ENCODE results near the gene LCE1B. TPM values are rescaled to one million over a fixed set of nuclear protein-coding genes. Genes with fewer than 3 reads are reported as not detected.

The LCE1B gene, protein sequence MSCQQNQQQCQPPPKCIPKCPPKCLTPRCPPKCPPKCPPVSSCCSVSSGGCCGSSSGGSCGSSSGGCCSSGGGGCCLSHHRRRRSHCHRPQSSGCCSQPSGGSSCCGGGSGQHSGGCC
- not detected for total RNA-seq

DNA sequence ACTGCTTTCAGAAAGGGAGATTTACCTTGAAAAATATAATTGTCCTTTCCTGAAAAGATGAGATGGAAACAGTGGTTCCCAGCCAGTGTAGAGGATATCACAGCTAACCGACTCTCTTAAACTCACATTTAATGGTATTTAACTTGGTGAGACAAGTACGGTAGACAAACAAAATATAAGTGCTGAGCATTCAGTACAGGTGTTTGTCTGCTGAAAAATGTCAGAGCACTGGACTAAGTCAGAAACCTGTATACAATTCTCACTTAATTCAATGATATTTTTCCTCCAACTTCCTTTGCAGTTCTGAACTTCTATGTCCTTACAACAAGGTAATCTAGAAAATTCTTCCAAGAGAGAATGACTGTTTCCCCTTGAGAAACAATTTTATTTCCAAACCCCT is at the start of gene LCE1B:
Gene LCE1B, plus strand, starts transcription at position 301 of the 400 bp plus-strand sequence. CDS start 476 bp downstream, outside the sequence.
- H3K27me3 Mint-ChIP-seq: peaks cover 5 to 29% of the 10 kb centered on the region in 2 donors
- H3K36me3 Mint-ChIP-seq: no peaks in the 10 kb centered on the region
- no peaks in the 10 kb centered on the region for H3K9me3 Mint-ChIP-seq
- no peaks in the 10 kb centered on the region for H3K4me1 Mint-ChIP-seq (ENCODE audit: low read depth in 2 of 2)
- DNase-seq (ENCODE audit: low spot score): no peak
- no peak within 1 kb of the TSS for H3K4me3 Mint-ChIP-seq
- no peak for ATAC-seq
- H3K27ac Mint-ChIP-seq: no peak within 1 kb of the TSS

DNA sequence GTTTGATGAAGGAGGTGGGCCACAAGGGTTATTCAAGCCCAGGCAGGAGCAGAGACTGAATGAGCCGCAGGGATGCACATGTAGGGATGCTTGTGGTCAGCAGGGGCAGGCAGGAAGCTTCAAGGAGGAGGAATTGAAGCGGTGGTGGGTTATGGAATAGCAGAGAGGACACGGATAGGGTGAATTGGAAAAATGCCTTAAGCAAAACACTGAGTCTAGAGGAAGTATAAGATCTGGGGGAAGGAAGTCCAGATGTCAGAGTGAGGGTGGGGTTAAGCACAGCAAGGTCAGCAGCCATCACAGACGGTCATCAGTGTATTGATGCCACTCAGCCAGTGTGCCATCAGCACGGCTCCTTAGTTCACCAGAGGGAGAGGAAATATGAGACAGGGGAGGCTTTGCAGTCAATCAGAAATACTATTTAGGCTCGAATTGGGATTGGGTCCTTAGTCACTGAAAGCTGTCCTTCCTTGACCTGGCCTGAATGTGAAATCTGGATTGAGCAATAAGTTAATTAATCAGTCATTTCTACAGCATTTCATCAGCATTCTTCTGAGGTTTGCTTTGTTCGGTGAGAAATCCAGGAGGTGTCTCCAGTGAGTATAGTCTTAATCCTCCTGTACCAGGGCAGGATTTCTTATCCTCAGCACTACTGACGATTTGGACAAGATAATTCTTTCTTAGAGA is 42.8 kb upstream of the LCE1B start:
- Mint-ChIP-seq H3K4me1 (ENCODE audit: low read depth in 2 of 2) (no peaks in the 10 kb centered on the region), H3K9me3 (no peaks in the 10 kb centered on the region), H3K27ac (no peak overlapping the region), H3K36me3 (no peaks in the 10 kb centered on the region), H3K27me3 (peaks cover 12 to 17% of the 10 kb centered on the region in 2 donors), H3K4me3 (no peak overlapping the region)
- DNase-seq (ENCODE audit: low spot score): no peak
- peak in 1 of 2 donors; percentile 60 for ATAC-seq

DNA sequence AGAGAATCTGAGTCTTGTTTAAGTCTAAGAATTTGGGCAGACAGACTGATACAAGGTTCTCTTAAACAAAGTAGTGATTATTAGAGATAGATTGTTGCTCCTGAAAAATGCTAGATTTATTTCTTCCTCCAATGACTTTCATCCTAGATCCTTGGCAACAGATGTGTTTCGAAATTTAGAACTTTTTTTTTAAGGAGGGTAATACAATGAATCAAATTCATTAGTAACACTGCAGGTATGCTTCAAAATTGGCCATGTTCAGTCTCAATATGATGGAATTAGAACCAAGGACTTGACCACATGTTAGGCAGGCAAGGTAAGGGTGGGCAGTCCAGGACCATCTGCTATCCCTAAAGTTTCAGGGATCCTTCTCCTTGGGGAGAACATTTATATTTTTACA is 41.4 kb upstream of the LCE1B start:
- Mint-ChIP-seq H3K4me1 (ENCODE audit: low read depth in 2 of 2) (no peaks in the 10 kb centered on the region), H3K9me3 (no peaks in the 10 kb centered on the region), H3K27me3 (peaks cover 16 to 31% of the 10 kb centered on the region in 2 donors)

DNA sequence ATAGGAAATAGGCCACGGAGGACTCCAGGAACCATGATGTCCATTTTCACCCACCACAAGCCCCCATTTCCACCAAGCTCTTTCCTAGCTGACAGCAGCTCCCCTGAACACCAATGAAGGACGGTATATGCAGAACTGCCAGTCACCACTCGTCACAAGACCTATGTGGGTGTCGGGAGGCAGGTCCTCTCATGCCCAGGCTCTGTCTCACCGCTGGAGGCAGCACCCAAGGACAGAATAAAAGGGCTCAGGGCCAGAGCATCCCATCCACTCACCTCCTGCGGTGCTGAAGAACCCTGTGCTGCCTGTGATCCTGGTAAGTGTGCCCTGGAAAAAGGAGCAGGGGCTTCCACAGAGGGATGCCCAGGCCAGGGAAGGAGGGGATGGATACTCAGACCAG is 36.9 kb upstream of the LCE1B start, which contains the start of gene LCE1F:
Gene LCE1F, plus strand, starts transcription at position 266 of the 400 bp plus-strand sequence. CDS start 1,232 bp downstream, outside the sequence.
- H3K27me3 Mint-ChIP-seq: peaks cover 20 to 58% of the 10 kb centered on the region in 2 donors
- no peak for ATAC-seq
- no peaks in the 10 kb centered on the region for H3K36me3 Mint-ChIP-seq
- H3K4me3 Mint-ChIP-seq: no peak within 1 kb of the TSS
- no peaks in the 10 kb centered on the region for H3K9me3 Mint-ChIP-seq
- DNase-seq (ENCODE audit: low spot score): no peak
- no peaks in the 10 kb centered on the region for H3K4me1 Mint-ChIP-seq (ENCODE audit: low read depth in 2 of 2)
- no peak within 1 kb of the TSS for H3K27ac Mint-ChIP-seq

More for the DNA sequence above, 41.4 kb upstream of the LCE1B start:
- Mint-ChIP-seq H3K4me3 (no peak overlapping the region), H3K36me3 (no peaks in the 10 kb centered on the region), H3K27ac (no peak overlapping the region)
- ATAC-seq (no peak), DNase-seq (ENCODE audit: low spot score) (no peak)

DNA sequence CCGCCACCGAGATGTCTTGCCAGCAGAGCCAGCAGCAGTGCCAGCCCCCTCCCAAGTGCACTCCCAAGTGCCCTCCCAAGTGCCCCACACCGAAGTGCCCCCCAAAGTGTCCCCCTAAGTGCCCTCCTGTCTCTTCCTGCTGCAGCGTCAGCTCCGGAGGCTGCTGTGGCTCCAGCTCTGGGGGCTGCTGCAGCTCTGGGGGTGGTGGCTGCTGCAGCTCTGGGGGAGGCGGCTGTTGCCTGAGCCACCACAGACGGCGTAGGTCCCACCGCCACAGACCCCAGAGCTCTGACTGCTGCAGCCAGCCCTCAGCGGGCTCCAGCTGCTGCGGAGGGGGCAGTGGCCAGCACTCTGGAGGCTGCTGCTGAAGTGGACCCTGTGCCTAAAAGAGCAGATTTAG is 35.4 kb upstream of the LCE1B start:
- ATAC-seq (no peak), DNase-seq (ENCODE audit: low spot score) (no peak)
- Mint-ChIP-seq H3K36me3 (no peaks in the 10 kb centered on the region), H3K4me3 (no peak overlapping the region), H3K9me3 (no peaks in the 10 kb centered on the region), H3K4me1 (ENCODE audit: low read depth in 2 of 2) (no peaks in the 10 kb centered on the region), H3K27me3 (peaks cover 20 to 56% of the 10 kb centered on the region in 2 donors), H3K27ac (no peak overlapping the region)

DNA sequence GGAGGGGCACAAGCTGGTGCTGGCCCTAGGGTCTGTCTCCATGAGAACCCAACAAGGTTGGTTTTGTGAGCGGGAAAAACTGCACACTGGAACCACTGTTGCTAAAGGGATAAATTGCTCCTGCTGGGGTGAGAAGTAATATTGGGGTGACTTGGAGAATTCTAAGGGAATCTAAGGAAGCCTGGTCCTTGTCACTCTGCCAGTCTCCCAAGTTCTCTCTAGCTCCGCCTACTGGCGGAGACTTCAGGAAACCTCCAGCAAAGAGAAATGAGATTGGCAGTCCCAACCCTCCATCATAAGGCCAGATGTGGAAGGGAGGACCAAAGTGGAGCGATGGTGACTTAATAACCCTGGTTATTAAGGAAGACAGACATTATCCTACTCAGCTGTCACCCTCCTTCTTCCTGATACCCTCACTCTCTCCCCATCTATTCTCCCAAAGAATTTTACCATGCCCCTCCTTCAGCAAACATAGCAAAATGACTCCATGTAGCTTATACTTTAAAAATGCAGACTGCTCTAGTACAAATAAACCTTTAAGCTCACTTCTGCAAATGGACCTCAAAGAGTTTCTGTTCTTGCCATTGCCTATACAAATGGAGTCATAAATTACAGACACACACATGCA is 34.1 kb upstream of the LCE1B start:
- no peaks in the 10 kb centered on the region for H3K9me3 Mint-ChIP-seq
- peaks cover 17 to 49% of the 10 kb centered on the region in 2 donors for H3K27me3 Mint-ChIP-seq
- H3K27ac Mint-ChIP-seq: no peak overlapping the region
- ATAC-seq: no peak
- H3K36me3 Mint-ChIP-seq: no peaks in the 10 kb centered on the region
- no peak overlapping the region for H3K4me3 Mint-ChIP-seq
- no peaks in the 10 kb centered on the region for H3K4me1 Mint-ChIP-seq (ENCODE audit: low read depth in 2 of 2)
- no peak for DNase-seq (ENCODE audit: low spot score)

DNA sequence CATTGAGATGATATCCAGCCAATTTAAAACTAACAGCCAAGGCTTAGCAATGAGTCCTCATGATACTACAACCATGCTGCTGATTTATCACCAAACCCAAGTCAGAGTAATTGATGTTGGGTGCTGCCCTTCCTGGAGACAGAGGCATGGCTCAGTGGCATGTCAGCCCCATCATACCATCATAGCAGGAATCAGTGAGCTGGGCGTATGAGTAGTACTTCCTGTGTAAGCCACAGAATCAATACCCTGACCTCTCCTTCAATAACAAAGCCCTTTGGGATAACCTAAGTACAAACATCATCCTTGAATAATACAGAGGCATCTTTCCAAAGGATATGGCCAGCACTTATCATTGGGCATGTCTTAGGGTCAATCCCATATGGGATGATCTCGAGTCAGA is 28.7 kb upstream of the LCE1B start:
- Mint-ChIP-seq H3K4me3 (no peak overlapping the region), H3K4me1 (ENCODE audit: low read depth in 2 of 2) (peaks cover 0 to 5% of the 10 kb centered on the region in 2 donors), H3K27ac (no peak overlapping the region), H3K9me3 (no peaks in the 10 kb centered on the region), H3K27me3 (peaks cover 24 to 49% of the 10 kb centered on the region in 2 donors), H3K36me3 (no peaks in the 10 kb centered on the region)
- ATAC-seq (peak in 1 of 2 donors; percentile 53), DNase-seq (ENCODE audit: low spot score) (no peak)

DNA sequence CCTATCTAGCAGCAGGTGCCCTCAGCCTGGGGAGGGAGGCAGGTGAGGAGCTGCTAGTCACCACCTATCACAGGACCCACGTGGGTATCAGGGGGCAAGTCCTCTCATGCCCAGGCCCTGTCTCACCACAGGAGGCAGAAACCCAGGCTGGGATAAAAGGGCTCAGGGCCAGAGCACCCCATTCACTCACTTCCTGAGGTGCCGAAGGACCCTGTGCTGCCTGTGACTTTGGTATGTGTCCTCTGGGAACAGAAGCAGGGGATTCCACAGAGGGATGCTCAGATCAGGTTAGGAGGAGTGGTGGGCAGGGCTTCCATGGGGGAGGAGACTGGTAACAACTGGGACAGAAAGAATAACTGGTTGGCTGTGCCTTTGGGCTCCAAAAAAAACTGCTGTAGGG is 25.7 kb upstream of the LCE1B start, which contains the start of gene LCE1E:
Gene LCE1E, plus strand, starts transcription at position 181 of the 400 bp plus-strand sequence. CDS start 1,043 bp downstream, outside the sequence.
- Mint-ChIP-seq H3K27ac (no peak within 1 kb of the TSS), H3K36me3 (no peaks in the 10 kb centered on the region)

DNA sequence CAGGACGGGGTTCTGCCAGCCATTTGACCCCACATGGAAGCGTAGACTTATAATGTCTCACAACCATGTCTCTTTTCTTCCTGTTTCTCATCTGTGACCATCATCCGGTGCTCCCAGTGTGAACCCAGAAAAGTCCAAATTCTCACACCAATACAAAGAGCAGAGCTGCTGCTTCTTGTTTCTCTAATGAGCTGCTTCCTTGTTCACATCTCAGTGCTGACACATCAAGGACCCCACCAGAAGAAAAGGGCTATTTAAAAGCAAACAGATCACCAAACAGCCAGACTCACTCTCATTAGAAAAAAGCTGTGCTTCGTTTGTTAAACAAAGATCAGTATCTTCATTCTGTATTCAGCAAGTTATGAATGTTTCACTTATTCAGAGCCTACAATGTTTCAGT is 16.1 kb upstream of the LCE1B start:
- Mint-ChIP-seq H3K9me3 (no peaks in the 10 kb centered on the region), H3K27me3 (peaks cover 8 to 54% of the 10 kb centered on the region in 2 donors), H3K27ac (no peak overlapping the region), H3K4me3 (no peak overlapping the region), H3K36me3 (no peaks in the 10 kb centered on the region), H3K4me1 (ENCODE audit: low read depth in 2 of 2) (no peaks in the 10 kb centered on the region)
- no peak for ATAC-seq
- no peak for DNase-seq (ENCODE audit: low spot score)

More for the DNA sequence above, 25.7 kb upstream of the LCE1B start, which contains the start of gene LCE1E:
- H3K4me3 Mint-ChIP-seq: no peak within 1 kb of the TSS
- H3K4me1 Mint-ChIP-seq (ENCODE audit: low read depth in 2 of 2): peaks cover 0 to 5% of the 10 kb centered on the region in 2 donors
- DNase-seq (ENCODE audit: low spot score) (no peak), ATAC-seq (peak in 1 of 2 donors; percentile 40)
- no peaks in the 10 kb centered on the region for H3K9me3 Mint-ChIP-seq
- H3K27me3 Mint-ChIP-seq: peaks cover 20 to 58% of the 10 kb centered on the region in 2 donors

DNA sequence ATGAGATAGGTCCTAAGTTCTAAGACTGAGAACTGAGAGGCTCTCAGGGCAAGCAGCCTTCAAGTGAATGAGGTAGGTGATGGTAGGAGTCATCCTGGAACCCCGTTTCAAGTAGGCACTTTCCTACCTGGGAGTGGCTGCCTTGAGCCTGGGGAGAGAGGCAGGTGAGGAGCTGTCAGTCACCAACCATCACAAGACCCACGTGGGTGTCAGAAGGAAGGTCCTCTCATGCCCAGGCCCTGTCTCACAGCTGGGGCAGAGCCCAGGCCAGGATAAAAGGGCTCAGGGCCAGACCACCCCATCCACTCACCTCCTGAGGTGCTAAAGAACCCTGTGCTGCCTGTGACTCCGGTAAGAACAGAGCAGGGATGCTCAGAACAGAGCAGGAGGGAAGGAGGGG is 15.3 kb upstream of the LCE1B start, which contains the start of gene LCE1D:
Gene LCE1D, plus strand, starts transcription at position 301 of the 400 bp plus-strand sequence. CDS start 1,074 bp downstream, outside the sequence.
- H3K36me3 Mint-ChIP-seq: no peaks in the 10 kb centered on the region
- H3K4me1 Mint-ChIP-seq (ENCODE audit: low read depth in 2 of 2): no peaks in the 10 kb centered on the region
- no peak within 1 kb of the TSS for H3K27ac Mint-ChIP-seq
- H3K9me3 Mint-ChIP-seq: no peaks in the 10 kb centered on the region
- ATAC-seq: peak in 1 of 2 donors; percentile 9
- no peak within 1 kb of the TSS for H3K4me3 Mint-ChIP-seq
- peaks cover 9 to 54% of the 10 kb centered on the region in 2 donors for H3K27me3 Mint-ChIP-seq
- no peak for DNase-seq (ENCODE audit: low spot score)

DNA sequence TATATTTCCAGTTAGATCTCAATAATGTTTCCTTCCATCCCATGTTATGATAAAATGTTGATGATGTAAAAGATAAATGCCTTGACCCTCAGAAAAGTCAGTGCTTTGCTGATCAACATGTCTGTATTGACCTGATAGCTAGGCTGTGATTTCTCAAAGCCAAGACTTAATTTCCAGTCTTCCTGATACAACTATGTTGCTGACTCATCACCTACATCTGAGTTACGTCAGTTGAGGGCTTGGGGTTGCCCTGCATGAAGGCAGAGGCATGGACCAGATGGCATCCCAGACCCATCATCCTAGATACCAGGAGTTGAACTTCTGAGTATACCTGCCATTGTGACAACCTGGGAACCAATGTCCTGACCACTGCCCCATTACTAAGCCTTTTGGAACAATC is 10.4 kb upstream of the LCE1B start:
- H3K27ac Mint-ChIP-seq: no peak overlapping the region
- no peak for ATAC-seq

DNA sequence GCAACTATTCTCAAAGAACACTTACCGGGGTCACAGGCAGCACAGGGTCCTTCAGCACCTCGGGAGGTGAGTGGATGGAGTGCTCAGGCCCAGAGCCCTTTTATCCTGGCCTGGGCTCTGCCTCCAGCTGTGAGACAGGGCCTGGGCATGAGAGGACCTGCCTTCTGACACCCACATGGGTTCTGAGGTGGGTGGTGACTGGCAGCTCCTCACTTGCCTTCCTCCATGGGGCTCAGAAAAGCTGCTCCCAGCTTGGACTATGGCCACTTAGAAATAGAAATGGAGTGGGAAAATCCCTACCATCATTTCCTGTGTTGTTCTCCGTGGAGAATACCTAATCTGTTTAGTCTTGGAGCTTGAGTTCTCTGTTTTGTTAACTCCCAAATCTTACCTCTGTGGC is 5.2 kb upstream of the LCE1B start, which contains the start of gene LCE1C:
Gene LCE1C, minus strand, starts transcription at position 76 of the 400 bp plus-strand sequence. CDS start 1,173 bp downstream, outside the sequence.
- ATAC-seq (no peak), DNase-seq (ENCODE audit: low spot score) (no peak)
- Mint-ChIP-seq H3K9me3 (no peaks in the 10 kb centered on the region), H3K27me3 (peaks cover 18 to 39% of the 10 kb centered on the region in 2 donors), H3K4me1 (ENCODE audit: low read depth in 2 of 2) (no peaks in the 10 kb centered on the region), H3K27ac (no peak within 1 kb of the TSS), H3K36me3 (no peaks in the 10 kb centered on the region), H3K4me3 (no peak within 1 kb of the TSS)

More for the DNA sequence above, 10.4 kb upstream of the LCE1B start:
- Mint-ChIP-seq H3K4me3 (no peak overlapping the region), H3K27me3 (peaks cover 20 to 46% of the 10 kb centered on the region in 2 donors), H3K9me3 (no peaks in the 10 kb centered on the region), H3K4me1 (ENCODE audit: low read depth in 2 of 2) (no peaks in the 10 kb centered on the region), H3K36me3 (no peaks in the 10 kb centered on the region)
- DNase-seq (ENCODE audit: low spot score): no peak

DNA sequence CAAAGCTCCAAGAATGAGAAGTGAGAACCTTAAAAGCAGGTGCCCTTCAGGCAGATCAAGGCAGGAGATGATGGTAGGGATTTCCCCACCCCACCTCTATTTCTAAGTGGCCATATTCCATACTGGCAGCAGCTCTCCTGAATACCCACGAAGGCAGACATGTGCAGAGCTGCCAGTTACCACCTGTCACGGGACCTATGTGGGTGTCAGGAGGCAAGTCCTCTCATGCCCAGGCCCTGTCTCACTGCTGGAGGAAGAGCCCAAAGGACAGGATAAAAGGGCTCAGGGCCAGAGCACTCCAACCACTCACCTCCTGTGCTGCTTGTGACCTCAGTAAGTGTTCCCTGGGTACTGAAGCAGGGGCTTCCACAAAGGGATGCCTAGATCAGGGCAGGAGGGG is 721 bp upstream of the LCE1B start:
- Mint-ChIP-seq H3K4me1 (ENCODE audit: low read depth in 2 of 2) (no peaks in the 10 kb centered on the region), H3K27me3 (peaks cover 5 to 25% of the 10 kb centered on the region in 2 donors), H3K36me3 (no peaks in the 10 kb centered on the region), H3K9me3 (no peaks in the 10 kb centered on the region), H3K4me3 (no peak overlapping the region), H3K27ac (no peak overlapping the region)
- no peak for DNase-seq (ENCODE audit: low spot score)
- peak in 1 of 2 donors; percentile 63 for ATAC-seq

DNA sequence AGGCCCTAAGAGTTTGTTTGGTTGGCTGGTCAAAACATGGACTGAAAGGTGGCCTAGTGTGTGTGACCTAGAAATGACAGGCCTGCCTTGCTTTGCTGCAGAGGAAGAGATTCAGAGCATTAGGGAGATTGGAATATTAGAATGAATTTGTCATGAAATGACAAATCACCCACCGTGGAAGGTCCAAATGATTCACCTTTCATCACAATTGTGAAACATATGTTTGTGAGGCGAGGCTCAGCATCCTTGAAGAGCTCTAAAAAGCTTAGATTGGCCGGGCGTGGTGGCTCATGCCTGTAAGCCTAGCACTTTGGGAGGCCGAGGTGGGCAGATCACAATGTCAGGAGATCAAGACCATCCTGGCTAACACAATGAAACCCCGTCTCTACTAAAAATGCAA is 5.5 kb downstream of the LCE1B start:
- no peak for ATAC-seq
- Mint-ChIP-seq H3K4me3 (no peak overlapping the region), H3K9me3 (no peaks in the 10 kb centered on the region), H3K4me1 (ENCODE audit: low read depth in 2 of 2) (no peaks in the 10 kb centered on the region), H3K27me3 (peaks cover 16 to 28% of the 10 kb centered on the region in 2 donors), H3K36me3 (no peaks in the 10 kb centered on the region), H3K27ac (no peak overlapping the region)
- no peak for DNase-seq (ENCODE audit: low spot score)

Data from natural killer cell treated with Interleukin-12 subunit alpha and Interleukin-12 subunit beta and Interleukin-15 and Interleukin-18, amount 100 ng/mL, for 72 hours (primary cell).